Measurements from ENCODE around the gene STK32C. TPM values are rescaled to one million over a fixed set of nuclear protein-coding genes. Genes with fewer than 3 reads are reported as not detected.

STK32C gene
- total RNA-seq, 1 donor from 2014 or later = 2.5 TPM

GRCh38 chr10:132167041-132167674 lies 140.6 kb downstream of the STK32C start:
- Histone ChIP-seq H3K36me3 (no peaks in the 10 kb centered on the region), H3F3A (ENCODE audit: low read depth) (no peaks in the 10 kb centered on the region), H3K27me3 (peaks cover 16% of the 10 kb centered on the region), H3K79me2 (ENCODE audit: low read depth) (no peaks in the 10 kb centered on the region), H3K4me1 (peaks cover 4% of the 10 kb centered on the region), H2AFZ (replicated peaks) (no peak overlapping the region), H3K9ac (no peak overlapping the region), H3K27ac (no peak overlapping the region), H3K9me3 (ENCODE audit: low read depth) (no peaks in the 10 kb centered on the region), H4K20me1 (ENCODE audit: low read depth) (no peaks in the 10 kb centered on the region), H3K4me2 (no peak overlapping the region), H3K4me3 (no peak overlapping the region)
- TF ChIP-seq EZH2phosphoT487 (IDR thresholded peaks at IDR 0.05) = no peak
- Mint-ChIP-seq H3K27me3 (ENCODE audit: insufficient read depth, low read depth) (peaks cover 11% of the 10 kb centered on the region), H3K4me3 (no peak overlapping the region), H3K9me3 (no peaks in the 10 kb centered on the region), H3K27ac (no peak overlapping the region), H3K4me1 (peaks cover 7% of the 10 kb centered on the region), H3K36me3 (no peaks in the 10 kb centered on the region)
- no peak for DNase-seq (ENCODE audit: low spot score)

- H3K9me3 ChIP-seq (ENCODE audit: low read depth) = no peaks in the 10 kb centered on the region
- H3K4me3 ChIP-seq = no peak overlapping the region
- no peak overlapping the region for H3K27ac ChIP-seq
- H3K4me3 Mint-ChIP-seq = no peak overlapping the region
- no peaks in the 10 kb centered on the region for H3K36me3 ChIP-seq
- H3K36me3 Mint-ChIP-seq = no peaks in the 10 kb centered on the region
- no peaks in the 10 kb centered on the region for H3K9me3 Mint-ChIP-seq
- no peak overlapping the region for H2AFZ ChIP-seq (replicated peaks)
- H3K4me1 Mint-ChIP-seq = peaks cover 7% of the 10 kb centered on the region
- peaks cover 17% of the 10 kb centered on the region for H3K27me3 ChIP-seq
- no peaks in the 10 kb centered on the region for H3K79me2 ChIP-seq (ENCODE audit: low read depth)
- H3K4me2 ChIP-seq = no peak overlapping the region
- DNase-seq (ENCODE audit: low spot score) = no peak
- peak overlapping the region; percentile 8 for H3K27ac Mint-ChIP-seq
- H3K9ac ChIP-seq = no peak overlapping the region
- H3K27me3 Mint-ChIP-seq (ENCODE audit: insufficient read depth, low read depth) = peaks cover 10% of the 10 kb centered on the region
- H3F3A ChIP-seq (ENCODE audit: low read depth) = no peaks in the 10 kb centered on the region
- H3K4me1 ChIP-seq = peaks cover 4% of the 10 kb centered on the region
- no peaks in the 10 kb centered on the region for H4K20me1 ChIP-seq (ENCODE audit: low read depth)
- no peak for TF ChIP-seq CTCF (IDR thresholded peaks at IDR 0.05)
- TF ChIP-seq EZH2phosphoT487 (IDR thresholded peaks at IDR 0.05) = no peak
- no peak for TF ChIP-seq EZH2 (IDR thresholded peaks at IDR 0.05)
These were observed 141.4 kb downstream of the STK32C start for GRCh38 chr10:132166216-132166950.

- H3K27ac ChIP-seq = no peak overlapping the region
- no peaks in the 10 kb centered on the region for H3K79me2 ChIP-seq (ENCODE audit: low read depth)
- no peak overlapping the region for H2AFZ ChIP-seq (replicated peaks)
- H3K4me1 Mint-ChIP-seq = peaks cover 2% of the 10 kb centered on the region
- H3K36me3 Mint-ChIP-seq = no peaks in the 10 kb centered on the region
- no peaks in the 10 kb centered on the region for H3K36me3 ChIP-seq
- TF ChIP-seq CTCF (IDR thresholded peaks at IDR 0.05) = no peak
- TF ChIP-seq EZH2phosphoT487 (IDR thresholded peaks at IDR 0.05) = no peak
- peaks cover 7% of the 10 kb centered on the region for H3K27me3 Mint-ChIP-seq (ENCODE audit: insufficient read depth, low read depth)
- H3K4me3 Mint-ChIP-seq = no peak overlapping the region
- H3K9me3 Mint-ChIP-seq = no peaks in the 10 kb centered on the region
- H4K20me1 ChIP-seq (ENCODE audit: low read depth) = no peaks in the 10 kb centered on the region
- no peak for DNase-seq (ENCODE audit: low spot score)
- H3F3A ChIP-seq (ENCODE audit: low read depth) = no peaks in the 10 kb centered on the region
- H3K27ac Mint-ChIP-seq = no peak overlapping the region
- no peak overlapping the region for H3K9ac ChIP-seq
- H3K4me3 ChIP-seq = no peak overlapping the region
- H3K9me3 ChIP-seq (ENCODE audit: low read depth) = no peaks in the 10 kb centered on the region
- H3K4me1 ChIP-seq = peaks cover 4% of the 10 kb centered on the region
- H3K4me2 ChIP-seq = no peak overlapping the region
- peaks cover 17% of the 10 kb centered on the region for H3K27me3 ChIP-seq
These were observed 142.3 kb downstream of the STK32C start for GRCh38 chr10:132165416-132165980.

All from neural progenitor cell (in vitro differentiated cells).